Thyroid gland (tissue), 4 donors: Measurements from ENCODE around the gene SMPDL3B.

Experiments
- POLR2A ChIP-seq, 2 donors: fragments of 450-650 bp; IDR thresholded peaks; one replicate each; pipeline ENCODE4 v1.6.1; 2017; ENCODE audit warnings: antibody characterized with exemption in 2 of 2, mild to moderate bottlenecking in 2 of 2, moderate library complexity in 1 of 2
- TF ChIP-seq, protein P1 (sequence below), 6 experiments: fragments of 200-600 bp in 3 of 6; fragments of 450-650 bp in 3 of 6; sonication (generic) in 3 of 6; IDR thresholded peaks; one replicate each; pipeline ENCODE4 v1.5.1; 2016 to 2019; ENCODE audit warnings: antibody characterized with exemption in 6 of 6, mild to moderate bottlenecking in 2 of 6, inconsistent platforms in 1 of 6, moderate library complexity in 1 of 6

DNA sequence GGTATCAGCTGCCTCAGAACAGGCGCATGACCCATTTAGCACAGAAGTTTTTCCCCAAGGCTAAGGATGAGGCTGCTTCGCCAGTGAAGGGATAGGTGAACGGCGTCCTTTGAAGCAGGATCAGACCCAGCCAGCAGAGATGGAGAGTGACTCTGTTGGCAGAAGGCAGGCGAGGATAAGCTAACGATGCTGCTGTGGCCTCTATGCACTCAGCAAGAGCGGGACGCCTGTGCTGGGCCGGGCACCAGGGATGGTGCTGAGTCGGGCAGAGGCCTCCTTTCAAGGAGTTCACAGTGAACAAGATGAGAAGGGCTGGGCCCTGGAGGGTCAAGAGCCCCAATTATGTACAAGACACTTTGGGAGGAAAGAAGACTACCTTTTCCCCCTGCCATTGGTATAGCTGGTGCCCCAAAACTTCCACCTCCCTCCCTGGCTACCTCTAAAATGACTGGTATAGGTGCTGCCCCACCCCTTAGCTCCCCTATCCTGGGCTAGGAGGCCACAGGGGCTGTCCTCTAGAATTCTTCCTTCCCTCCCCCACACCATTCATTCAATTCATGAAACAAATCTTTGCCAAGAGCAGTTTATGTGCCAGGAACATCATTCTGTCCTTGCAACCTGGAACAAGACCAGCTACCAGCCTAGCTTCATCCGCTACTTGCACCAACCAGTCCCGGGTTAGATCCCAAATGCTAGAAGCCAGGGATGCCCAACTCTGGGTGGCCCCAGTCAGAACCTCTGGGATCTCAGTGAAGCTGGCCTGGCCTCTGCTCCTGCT is 32.5 kb downstream of the SMPDL3B start:
- no peak for TF ChIP-seq POLR2A (IDR thresholded peaks at IDR 0.05)
- TF ChIP-seq, protein P1, sequence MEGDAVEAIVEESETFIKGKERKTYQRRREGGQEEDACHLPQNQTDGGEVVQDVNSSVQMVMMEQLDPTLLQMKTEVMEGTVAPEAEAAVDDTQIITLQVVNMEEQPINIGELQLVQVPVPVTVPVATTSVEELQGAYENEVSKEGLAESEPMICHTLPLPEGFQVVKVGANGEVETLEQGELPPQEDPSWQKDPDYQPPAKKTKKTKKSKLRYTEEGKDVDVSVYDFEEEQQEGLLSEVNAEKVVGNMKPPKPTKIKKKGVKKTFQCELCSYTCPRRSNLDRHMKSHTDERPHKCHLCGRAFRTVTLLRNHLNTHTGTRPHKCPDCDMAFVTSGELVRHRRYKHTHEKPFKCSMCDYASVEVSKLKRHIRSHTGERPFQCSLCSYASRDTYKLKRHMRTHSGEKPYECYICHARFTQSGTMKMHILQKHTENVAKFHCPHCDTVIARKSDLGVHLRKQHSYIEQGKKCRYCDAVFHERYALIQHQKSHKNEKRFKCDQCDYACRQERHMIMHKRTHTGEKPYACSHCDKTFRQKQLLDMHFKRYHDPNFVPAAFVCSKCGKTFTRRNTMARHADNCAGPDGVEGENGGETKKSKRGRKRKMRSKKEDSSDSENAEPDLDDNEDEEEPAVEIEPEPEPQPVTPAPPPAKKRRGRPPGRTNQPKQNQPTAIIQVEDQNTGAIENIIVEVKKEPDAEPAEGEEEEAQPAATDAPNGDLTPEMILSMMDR (IDR thresholded peaks at IDR 0.05), result no peak
